HG02943 (cell line): ENCODE data around the gene EPS8L2.

Source experiments
- ATAC-seq: cut with Tn5 transposase; IDR thresholded peaks from one replicate; pipeline ENCODE4 v1.9.1; 2021; ENCODE audit warnings: mild to moderate bottlenecking, low read depth, moderate library complexity; ENCODE audit not compliant: unreplicated experiment

EPS8L2 gene

GRCh38 chr11:702462-703461, 3.3 kb upstream of the EPS8L2 start:
- ATAC-seq, result no peak

GRCh38 chr11:703506-703905, 2.5 kb upstream of the EPS8L2 start:
- ATAC-seq, result no peak

GRCh38 chr11:704228-704674, 1.8 kb upstream of the EPS8L2 start:
- no peak for ATAC-seq

GRCh38 chr11:704781-705645, 1.0 kb upstream of the EPS8L2 start:
- no peak for ATAC-seq

- no peak for ATAC-seq
Observed at GRCh38 chr11:706439-706956, 467 bp downstream of the EPS8L2 start.

- ATAC-seq, result no peak
Observed at GRCh38 chr11:706957-707816, 1.2 kb downstream of the EPS8L2 start.

- no peak for ATAC-seq
Observed at GRCh38 chr11:707817-708420, 1.9 kb downstream of the EPS8L2 start.

- no peak for ATAC-seq
Observed at GRCh38 chr11:708511-708910, 2.5 kb downstream of the EPS8L2 start.

GRCh38 chr11:709109-709997, 3.3 kb downstream of the EPS8L2 start:
- no peak for ATAC-seq

GRCh38 chr11:714436-714835, 8.4 kb downstream of the EPS8L2 start:
- ATAC-seq, result no peak

- ATAC-seq, result no peak
Observed at GRCh38 chr11:719214-720016, 13.4 kb downstream of the EPS8L2 start.

- ATAC-seq, result no peak
Observed at GRCh38 chr11:720017-720641, 14.1 kb downstream of the EPS8L2 start.

GRCh38 chr11:720642-721246, 14.7 kb downstream of the EPS8L2 start:
- ATAC-seq, result no peak

- ATAC-seq, result no peak
Observed at GRCh38 chr11:721247-721740, 15.3 kb downstream of the EPS8L2 start.

GRCh38 chr11:721741-722345, 15.8 kb downstream of the EPS8L2 start:
- no peak for ATAC-seq

- no peak for ATAC-seq
Observed at GRCh38 chr11:722346-722811, 16.3 kb downstream of the EPS8L2 start.
